ENCODE data around the gene GSE1.

GSE1 gene

DNA sequence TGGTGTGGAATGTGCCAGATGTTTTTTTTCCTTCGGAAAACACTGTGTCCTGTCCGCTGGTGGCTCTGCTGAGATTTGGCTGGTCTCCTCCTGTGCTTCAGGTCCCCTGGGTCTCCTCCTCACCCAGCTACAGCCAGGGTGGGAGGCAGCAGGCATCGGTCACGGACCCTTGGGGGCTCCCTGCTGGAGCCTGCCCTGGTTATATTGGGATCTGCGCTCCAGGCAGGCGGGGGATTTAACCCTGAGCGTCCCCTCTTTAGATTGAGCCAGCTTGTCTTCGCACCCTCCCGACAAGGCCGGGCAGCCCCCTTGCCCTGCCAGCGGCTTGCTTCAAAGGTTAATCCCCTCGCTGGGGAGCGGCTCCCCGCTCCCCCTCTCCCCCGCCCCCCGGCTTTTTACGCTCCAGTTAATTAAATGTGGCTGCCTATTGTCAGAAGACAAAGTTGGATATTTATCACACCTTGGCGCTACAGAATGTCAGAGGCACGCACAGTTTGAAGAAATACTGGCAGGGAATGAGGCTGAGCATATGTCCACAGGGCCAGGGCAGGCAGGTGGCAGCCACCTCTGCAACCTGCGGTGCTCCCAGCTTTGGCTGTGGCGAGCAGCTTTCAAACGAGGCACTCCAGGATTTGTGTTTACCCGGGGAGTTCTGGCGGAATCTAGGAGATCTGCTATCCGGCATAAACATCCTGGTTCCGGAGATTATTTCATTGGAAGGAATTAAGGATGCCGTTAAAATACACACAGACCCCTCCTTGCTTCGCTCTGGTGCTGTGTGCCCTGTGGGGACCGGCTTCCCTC lies 38.2 kb upstream of the GSE1 start:
- H3K36me3 ChIP-seq (ENCODE audit: control insufficient read depth, insufficient read depth, low read length), result no peaks in the 10 kb centered on the region
- H3K27me3 ChIP-seq (replicated peaks; ENCODE audit: control insufficient read depth, insufficient read depth, low read length, poor library complexity, severe bottlenecking), result no peaks in the 10 kb centered on the region
- H3K27ac ChIP-seq (ENCODE audit: insufficient read depth, low read length, poor library complexity, severe bottlenecking), result no peak overlapping the region
- H3K9me3 ChIP-seq (ENCODE audit: control insufficient read depth, low read length), result no peaks in the 10 kb centered on the region
- H3K4me1 ChIP-seq (ENCODE audit: control insufficient read depth, insufficient read depth, low read length, poor library complexity, severe bottlenecking), result peaks cover 20% of the 10 kb centered on the region
- no peak overlapping the region for H3K4me3 ChIP-seq (ENCODE audit: insufficient read depth, low read depth, low read length, poor library complexity, severe bottlenecking)
- DNase-seq, result no peak

DNA sequence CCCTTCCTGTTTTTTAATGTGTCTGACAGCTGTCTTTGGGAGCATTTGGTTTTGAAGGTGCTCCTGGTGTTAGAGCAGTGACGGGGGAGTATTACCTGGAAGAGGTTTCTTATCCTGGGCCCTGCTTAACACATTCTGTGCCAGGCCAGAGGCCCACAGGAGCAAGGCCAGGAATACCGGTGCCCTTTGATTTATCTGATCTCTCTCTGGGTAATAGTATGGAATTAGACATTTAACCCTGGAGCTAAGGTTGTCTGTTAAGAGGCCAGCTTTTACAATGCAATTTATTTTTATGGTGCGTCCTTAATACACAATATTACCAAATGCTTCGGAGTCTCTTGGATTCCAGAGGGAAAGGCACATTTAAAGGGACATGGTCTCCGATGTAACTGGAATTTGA lies 37.2 kb upstream of the GSE1 start:
- DNase-seq, result no peak
- Histone ChIP-seq H3K27me3 (replicated peaks; ENCODE audit: control insufficient read depth, insufficient read depth, low read length, poor library complexity, severe bottlenecking) (no peaks in the 10 kb centered on the region), H3K27ac (ENCODE audit: insufficient read depth, low read length, poor library complexity, severe bottlenecking) (no peak overlapping the region), H3K9me3 (ENCODE audit: control insufficient read depth, low read length) (no peaks in the 10 kb centered on the region), H3K4me3 (ENCODE audit: insufficient read depth, low read depth, low read length, poor library complexity, severe bottlenecking) (no peak overlapping the region), H3K4me1 (ENCODE audit: control insufficient read depth, insufficient read depth, low read length, poor library complexity, severe bottlenecking) (peaks cover 10% of the 10 kb centered on the region), H3K36me3 (ENCODE audit: control insufficient read depth, insufficient read depth, low read length) (no peaks in the 10 kb centered on the region)

DNA sequence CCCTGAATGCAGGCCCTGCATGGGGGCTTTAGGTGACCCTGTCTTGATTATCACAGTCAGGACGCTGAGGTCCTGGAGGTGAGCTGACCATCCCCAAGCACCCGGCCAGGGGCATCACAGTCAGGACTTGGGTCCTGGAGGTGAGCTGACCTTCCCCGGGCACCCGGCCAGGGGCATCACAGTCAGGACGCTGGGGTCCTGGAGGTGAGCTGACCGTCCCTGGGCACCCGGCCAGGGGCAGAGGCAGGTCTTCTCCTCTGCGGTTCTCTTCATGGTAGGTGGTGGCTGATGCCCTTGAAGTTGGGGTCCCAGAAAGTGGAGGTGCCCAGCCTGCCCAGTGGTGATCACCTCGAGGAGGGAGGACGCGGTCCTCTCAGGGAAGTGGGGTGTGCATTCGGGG lies 36.2 kb upstream of the GSE1 start:
- H3K9me3 ChIP-seq (ENCODE audit: control insufficient read depth, low read length), result no peaks in the 10 kb centered on the region
- H3K36me3 ChIP-seq (ENCODE audit: control insufficient read depth, insufficient read depth, low read length), result no peaks in the 10 kb centered on the region
- H3K4me3 ChIP-seq (ENCODE audit: insufficient read depth, low read depth, low read length, poor library complexity, severe bottlenecking), result no peak overlapping the region
- H3K4me1 ChIP-seq (ENCODE audit: control insufficient read depth, insufficient read depth, low read length, poor library complexity, severe bottlenecking), result peaks cover 1% of the 10 kb centered on the region
- DNase-seq, result no peak
- no peak overlapping the region for H3K27ac ChIP-seq (ENCODE audit: insufficient read depth, low read length, poor library complexity, severe bottlenecking)
- H3K27me3 ChIP-seq (replicated peaks; ENCODE audit: control insufficient read depth, insufficient read depth, low read length, poor library complexity, severe bottlenecking), result no peaks in the 10 kb centered on the region

DNA sequence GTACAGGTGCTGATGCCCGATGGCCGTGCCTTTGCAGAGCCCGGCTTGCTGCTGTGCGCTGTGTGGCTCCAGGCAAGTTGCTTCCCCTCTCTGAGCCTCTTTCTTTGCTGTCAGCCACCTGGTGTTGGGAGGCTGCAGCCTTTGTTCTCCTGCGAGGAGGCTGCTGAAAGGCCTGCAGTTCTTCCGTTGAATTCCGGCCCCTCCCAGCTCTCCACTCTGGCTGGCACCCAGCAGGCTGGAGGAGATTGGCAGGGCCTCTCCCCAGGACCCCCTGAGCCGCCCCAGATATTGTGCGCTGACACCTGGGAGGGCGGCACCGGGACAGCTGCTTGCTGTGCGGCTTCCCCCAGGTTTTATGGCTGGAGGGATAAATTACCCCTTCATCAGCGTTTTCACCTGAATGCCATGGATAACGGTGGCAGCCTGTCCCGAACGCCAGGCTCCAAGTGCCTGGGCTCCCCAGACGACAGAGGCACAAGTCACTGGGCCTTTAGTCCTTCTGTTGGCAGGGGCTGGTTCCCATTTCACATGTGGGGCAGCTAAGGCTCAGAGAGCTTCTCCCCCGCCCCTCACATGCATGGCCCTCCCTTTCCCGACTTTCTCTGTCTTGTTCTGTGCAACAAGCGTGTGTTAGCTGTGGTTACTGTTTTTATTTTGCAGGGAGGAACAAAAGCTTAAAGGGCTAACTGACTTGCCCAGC lies 35.1 kb upstream of the GSE1 start:
- DNase-seq, result no peak
- no peaks in the 10 kb centered on the region for H3K4me1 ChIP-seq (ENCODE audit: control insufficient read depth, insufficient read depth, low read length, poor library complexity, severe bottlenecking)
- H3K27me3 ChIP-seq (replicated peaks; ENCODE audit: control insufficient read depth, insufficient read depth, low read length, poor library complexity, severe bottlenecking), result no peaks in the 10 kb centered on the region
- H3K9me3 ChIP-seq (ENCODE audit: control insufficient read depth, low read length), result no peaks in the 10 kb centered on the region
- H3K4me3 ChIP-seq (ENCODE audit: insufficient read depth, low read depth, low read length, poor library complexity, severe bottlenecking), result no peak overlapping the region
- no peak overlapping the region for H3K27ac ChIP-seq (ENCODE audit: insufficient read depth, low read length, poor library complexity, severe bottlenecking)
- no peaks in the 10 kb centered on the region for H3K36me3 ChIP-seq (ENCODE audit: control insufficient read depth, insufficient read depth, low read length)

DNA sequence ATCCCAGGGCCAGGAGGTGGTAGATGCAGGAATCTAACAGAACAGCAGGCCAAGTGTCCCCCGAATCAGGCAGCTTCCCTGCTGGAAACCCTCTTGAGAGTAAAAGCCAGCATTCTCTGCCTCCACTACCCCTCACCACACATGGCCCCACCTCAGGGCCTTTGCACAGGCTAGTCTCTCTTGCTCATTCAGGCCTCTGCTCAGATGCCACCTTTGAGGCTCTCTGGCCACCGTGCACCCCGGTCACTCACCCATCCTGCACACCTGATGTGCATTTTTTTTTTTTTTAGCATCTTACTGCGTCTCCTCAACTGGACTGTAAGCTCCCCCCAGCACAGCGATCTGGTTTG lies 34.5 kb upstream of the GSE1 start:
- H3K9me3 ChIP-seq (ENCODE audit: control insufficient read depth, low read length), result no peaks in the 10 kb centered on the region
- DNase-seq, result no peak
- no peak overlapping the region for H3K27ac ChIP-seq (ENCODE audit: insufficient read depth, low read length, poor library complexity, severe bottlenecking)
- no peaks in the 10 kb centered on the region for H3K27me3 ChIP-seq (replicated peaks; ENCODE audit: control insufficient read depth, insufficient read depth, low read length, poor library complexity, severe bottlenecking)
- H3K4me3 ChIP-seq (ENCODE audit: insufficient read depth, low read depth, low read length, poor library complexity, severe bottlenecking), result no peak overlapping the region
- no peaks in the 10 kb centered on the region for H3K36me3 ChIP-seq (ENCODE audit: control insufficient read depth, insufficient read depth, low read length)
- H3K4me1 ChIP-seq (ENCODE audit: control insufficient read depth, insufficient read depth, low read length, poor library complexity, severe bottlenecking), result no peaks in the 10 kb centered on the region

DNA sequence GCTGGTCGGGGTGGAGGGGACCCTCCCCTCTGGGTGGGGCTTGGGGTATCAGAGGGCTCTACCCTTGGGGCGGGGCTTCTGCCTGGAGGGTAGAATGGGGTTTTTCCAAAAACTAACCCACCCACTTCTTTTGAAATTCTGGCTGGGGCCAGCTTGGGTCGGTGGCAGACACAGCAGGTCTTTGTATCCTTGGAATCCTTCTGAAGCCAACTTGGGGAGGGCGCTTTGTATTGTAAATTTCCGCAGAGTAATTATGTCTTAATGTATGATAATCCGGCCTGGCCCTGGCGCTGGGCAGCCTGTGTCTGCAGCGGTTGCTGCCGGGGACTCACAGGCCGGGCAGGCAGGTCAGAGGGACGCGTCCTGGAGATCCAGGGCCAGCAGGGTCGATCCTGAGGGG lies 33.9 kb upstream of the GSE1 start:
- no peaks in the 10 kb centered on the region for H3K36me3 ChIP-seq (ENCODE audit: control insufficient read depth, insufficient read depth, low read length)
- H3K4me1 ChIP-seq (ENCODE audit: control insufficient read depth, insufficient read depth, low read length, poor library complexity, severe bottlenecking), result no peaks in the 10 kb centered on the region

DNA sequence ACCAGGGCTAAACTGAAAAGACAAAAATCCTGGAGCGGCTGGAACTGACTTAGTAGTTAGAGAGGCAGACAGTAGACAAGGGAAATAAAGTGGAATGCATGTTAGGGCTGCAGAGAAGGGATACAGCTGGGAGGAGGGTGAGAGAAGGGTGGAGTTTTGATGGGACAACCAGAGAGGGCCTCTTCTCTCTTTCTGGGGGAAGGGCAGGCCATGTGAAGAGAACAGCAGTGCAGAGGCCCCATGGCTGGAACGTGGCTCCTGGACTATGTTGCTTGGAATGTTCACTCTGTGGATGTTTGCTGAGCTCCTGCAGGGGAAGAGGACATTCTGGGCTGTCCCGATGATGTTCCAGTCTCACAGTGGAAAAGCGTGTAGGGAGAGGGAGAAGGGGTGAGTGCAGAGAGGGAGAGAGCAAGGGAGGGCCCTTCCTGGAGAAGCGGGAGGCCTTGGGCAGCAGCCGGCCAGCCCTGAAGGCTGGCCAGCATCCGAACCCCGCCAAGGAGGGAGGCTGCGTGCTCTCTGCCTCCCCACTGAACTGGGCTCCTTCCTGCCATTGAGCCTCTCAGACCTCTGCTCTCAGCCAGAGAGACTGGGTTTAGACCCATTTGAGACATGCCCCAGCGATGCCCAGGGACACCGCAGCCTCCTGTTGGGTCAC lies 33.1 kb upstream of the GSE1 start:
- Histone ChIP-seq H3K9me3 (ENCODE audit: control insufficient read depth, low read length) (no peaks in the 10 kb centered on the region), H3K27ac (ENCODE audit: insufficient read depth, low read length, poor library complexity, severe bottlenecking) (no peak overlapping the region), H3K27me3 (replicated peaks; ENCODE audit: control insufficient read depth, insufficient read depth, low read length, poor library complexity, severe bottlenecking) (no peaks in the 10 kb centered on the region), H3K4me3 (ENCODE audit: insufficient read depth, low read depth, low read length, poor library complexity, severe bottlenecking) (no peak overlapping the region), H3K4me1 (ENCODE audit: control insufficient read depth, insufficient read depth, low read length, poor library complexity, severe bottlenecking) (no peaks in the 10 kb centered on the region), H3K36me3 (ENCODE audit: control insufficient read depth, insufficient read depth, low read length) (no peaks in the 10 kb centered on the region)
- no peak for DNase-seq

More for the DNA sequence above, 33.9 kb upstream of the GSE1 start:
- no peak for DNase-seq
- no peaks in the 10 kb centered on the region for H3K27me3 ChIP-seq (replicated peaks; ENCODE audit: control insufficient read depth, insufficient read depth, low read length, poor library complexity, severe bottlenecking)
- H3K9me3 ChIP-seq (ENCODE audit: control insufficient read depth, low read length), result no peaks in the 10 kb centered on the region
- no peak overlapping the region for H3K27ac ChIP-seq (ENCODE audit: insufficient read depth, low read length, poor library complexity, severe bottlenecking)
- H3K4me3 ChIP-seq (ENCODE audit: insufficient read depth, low read depth, low read length, poor library complexity, severe bottlenecking), result no peak overlapping the region

DNA sequence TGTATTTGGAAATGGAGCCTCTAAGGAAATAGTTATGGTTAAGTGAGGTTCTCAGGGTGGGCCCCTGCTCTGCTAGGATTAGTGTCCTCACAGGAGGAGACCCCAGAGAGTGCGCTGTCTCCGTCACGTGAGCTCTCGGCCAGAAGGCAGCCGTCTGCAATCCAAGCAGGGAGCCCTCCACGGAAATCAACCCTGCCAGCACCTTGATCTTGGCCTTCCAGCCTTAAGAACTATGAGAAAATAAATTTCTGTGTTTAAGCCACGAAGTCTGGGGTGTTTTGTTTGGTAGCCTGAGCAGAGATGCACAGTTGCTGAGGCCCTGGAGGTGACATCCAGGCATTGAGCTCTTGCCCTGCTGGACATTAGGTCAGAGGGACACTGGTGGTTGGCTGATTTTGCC lies 32.4 kb upstream of the GSE1 start:
- DNase-seq, result no peak
- Histone ChIP-seq H3K4me3 (ENCODE audit: insufficient read depth, low read depth, low read length, poor library complexity, severe bottlenecking) (no peak overlapping the region), H3K36me3 (ENCODE audit: control insufficient read depth, insufficient read depth, low read length) (no peaks in the 10 kb centered on the region), H3K27ac (ENCODE audit: insufficient read depth, low read length, poor library complexity, severe bottlenecking) (no peak overlapping the region), H3K9me3 (ENCODE audit: control insufficient read depth, low read length) (no peaks in the 10 kb centered on the region), H3K27me3 (replicated peaks; ENCODE audit: control insufficient read depth, insufficient read depth, low read length, poor library complexity, severe bottlenecking) (no peaks in the 10 kb centered on the region), H3K4me1 (ENCODE audit: control insufficient read depth, insufficient read depth, low read length, poor library complexity, severe bottlenecking) (no peaks in the 10 kb centered on the region)

DNA sequence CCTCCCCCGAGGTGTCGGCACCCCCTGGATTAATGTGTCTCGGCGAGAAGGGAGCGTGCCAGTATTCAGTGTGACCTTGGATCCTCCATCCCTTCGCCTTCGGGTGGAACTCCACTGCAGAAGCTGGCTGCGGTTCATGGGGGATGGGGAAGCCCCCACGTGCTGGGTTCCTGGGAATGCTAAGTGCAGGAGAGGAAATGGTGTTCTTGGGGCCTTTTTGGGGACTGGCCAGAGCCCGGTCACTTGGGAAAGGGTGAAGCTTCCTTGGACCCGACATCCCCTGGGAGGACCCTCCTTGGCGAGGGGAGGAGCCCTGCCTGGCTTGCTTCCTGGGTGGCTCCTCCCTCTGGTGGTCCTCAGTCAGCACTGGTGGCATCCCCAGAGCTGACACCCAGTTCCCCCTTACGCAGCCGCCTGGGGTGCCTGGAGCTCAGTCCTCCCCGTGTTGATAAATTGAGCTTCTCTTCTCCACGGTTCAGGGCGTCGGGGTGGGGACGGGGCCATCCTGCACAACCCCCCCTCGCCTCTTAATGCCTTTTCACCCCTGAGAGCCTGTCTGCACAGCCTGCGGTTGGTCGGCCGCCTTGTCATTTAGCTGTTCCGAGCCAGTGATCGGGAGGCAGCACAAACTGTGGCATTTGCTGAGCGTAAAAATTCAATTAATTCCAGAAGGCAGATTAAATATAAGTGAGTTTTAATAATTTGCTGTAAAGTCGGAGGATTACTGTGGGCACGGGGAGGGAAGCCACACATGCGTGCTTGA lies 30.7 kb upstream of the GSE1 start:
- H3K4me1 ChIP-seq (ENCODE audit: control insufficient read depth, insufficient read depth, low read length, poor library complexity, severe bottlenecking), result no peaks in the 10 kb centered on the region
- no peak for DNase-seq
- H3K27me3 ChIP-seq (replicated peaks; ENCODE audit: control insufficient read depth, insufficient read depth, low read length, poor library complexity, severe bottlenecking), result no peaks in the 10 kb centered on the region
- H3K4me3 ChIP-seq (ENCODE audit: insufficient read depth, low read depth, low read length, poor library complexity, severe bottlenecking), result no peak overlapping the region
- no peaks in the 10 kb centered on the region for H3K9me3 ChIP-seq (ENCODE audit: control insufficient read depth, low read length)
- no peak overlapping the region for H3K27ac ChIP-seq (ENCODE audit: insufficient read depth, low read length, poor library complexity, severe bottlenecking)
- no peaks in the 10 kb centered on the region for H3K36me3 ChIP-seq (ENCODE audit: control insufficient read depth, insufficient read depth, low read length)

Measured in effector memory CD4-positive, alpha-beta T cell (primary cell).